Activated T-cell treated with anti-CD3 and anti-CD28 coated beads, Interleukin-2, amount 50 U/mL, for 72 hours (primary cell): Measurements from ENCODE around the gene DLGAP5. TPM values are rescaled to one million over a fixed set of nuclear protein-coding genes. Genes with fewer than 3 reads are reported as not detected.

Source experiments
- ATAC-seq, 2 donors: fragments of 150-1000 bp; cut with Tn5 transposase; replicated peaks in 1 of 2; 2 replicates each; pipeline ENCODE4 v1.10.0; 2021; ENCODE audit warnings: moderate library complexity in 2 of 2, mild to moderate bottlenecking in 1 of 2
- DNase-seq, 2 donors: peaks; one replicate each; pipeline ENCODE4 v3.0.0; 2021 to 2022; ENCODE audit warnings: mixed read lengths in 1 of 2
- H3K27ac Mint-ChIP-seq: one replicate; pipeline ENCODE4 v1.8.0; 2022; ENCODE audit warnings: mild to moderate bottlenecking, moderate library complexity, mixed read lengths
- H3K27me3 Mint-ChIP-seq: one replicate; pipeline ENCODE4 v1.8.0; 2022; ENCODE audit warnings: low read depth, mixed read lengths
- H3K36me3 Mint-ChIP-seq, 2 donors: one replicate each; pipeline ENCODE4 v1.8.0; 2022; ENCODE audit warnings: mixed read lengths in 2 of 2, mild to moderate bottlenecking in 1 of 2; ENCODE audit not compliant: insufficient read depth in 2 of 2
- H3K4me1 Mint-ChIP-seq: one replicate; pipeline ENCODE4 v1.8.0; 2022; ENCODE audit warnings: low read depth, mixed read lengths
- H3K4me3 Mint-ChIP-seq, 2 donors: one replicate each; pipeline ENCODE4 v1.8.0; 2022; ENCODE audit warnings: mild to moderate bottlenecking in 2 of 2, mixed read lengths in 2 of 2, moderate library complexity in 2 of 2
- H3K9me3 Mint-ChIP-seq, 2 donors: one replicate each; pipeline ENCODE4 v1.8.0; 2022; ENCODE audit warnings: mixed read lengths in 2 of 2
- total RNA-seq, 2 donors: library from RNA; stranded (reverse); gene quantifications; one replicate each; pipeline ENCODE4 v1.2.3, GENCODE V29; 2022

Gene DLGAP5, protein sequence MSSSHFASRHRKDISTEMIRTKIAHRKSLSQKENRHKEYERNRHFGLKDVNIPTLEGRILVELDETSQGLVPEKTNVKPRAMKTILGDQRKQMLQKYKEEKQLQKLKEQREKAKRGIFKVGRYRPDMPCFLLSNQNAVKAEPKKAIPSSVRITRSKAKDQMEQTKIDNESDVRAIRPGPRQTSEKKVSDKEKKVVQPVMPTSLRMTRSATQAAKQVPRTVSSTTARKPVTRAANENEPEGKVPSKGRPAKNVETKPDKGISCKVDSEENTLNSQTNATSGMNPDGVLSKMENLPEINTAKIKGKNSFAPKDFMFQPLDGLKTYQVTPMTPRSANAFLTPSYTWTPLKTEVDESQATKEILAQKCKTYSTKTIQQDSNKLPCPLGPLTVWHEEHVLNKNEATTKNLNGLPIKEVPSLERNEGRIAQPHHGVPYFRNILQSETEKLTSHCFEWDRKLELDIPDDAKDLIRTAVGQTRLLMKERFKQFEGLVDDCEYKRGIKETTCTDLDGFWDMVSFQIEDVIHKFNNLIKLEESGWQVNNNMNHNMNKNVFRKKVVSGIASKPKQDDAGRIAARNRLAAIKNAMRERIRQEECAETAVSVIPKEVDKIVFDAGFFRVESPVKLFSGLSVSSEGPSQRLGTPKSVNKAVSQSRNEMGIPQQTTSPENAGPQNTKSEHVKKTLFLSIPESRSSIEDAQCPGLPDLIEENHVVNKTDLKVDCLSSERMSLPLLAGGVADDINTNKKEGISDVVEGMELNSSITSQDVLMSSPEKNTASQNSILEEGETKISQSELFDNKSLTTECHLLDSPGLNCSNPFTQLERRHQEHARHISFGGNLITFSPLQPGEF
- 10 to 100 TPM; 58.2 to 68.2 TPM for total RNA-seq

DNA sequence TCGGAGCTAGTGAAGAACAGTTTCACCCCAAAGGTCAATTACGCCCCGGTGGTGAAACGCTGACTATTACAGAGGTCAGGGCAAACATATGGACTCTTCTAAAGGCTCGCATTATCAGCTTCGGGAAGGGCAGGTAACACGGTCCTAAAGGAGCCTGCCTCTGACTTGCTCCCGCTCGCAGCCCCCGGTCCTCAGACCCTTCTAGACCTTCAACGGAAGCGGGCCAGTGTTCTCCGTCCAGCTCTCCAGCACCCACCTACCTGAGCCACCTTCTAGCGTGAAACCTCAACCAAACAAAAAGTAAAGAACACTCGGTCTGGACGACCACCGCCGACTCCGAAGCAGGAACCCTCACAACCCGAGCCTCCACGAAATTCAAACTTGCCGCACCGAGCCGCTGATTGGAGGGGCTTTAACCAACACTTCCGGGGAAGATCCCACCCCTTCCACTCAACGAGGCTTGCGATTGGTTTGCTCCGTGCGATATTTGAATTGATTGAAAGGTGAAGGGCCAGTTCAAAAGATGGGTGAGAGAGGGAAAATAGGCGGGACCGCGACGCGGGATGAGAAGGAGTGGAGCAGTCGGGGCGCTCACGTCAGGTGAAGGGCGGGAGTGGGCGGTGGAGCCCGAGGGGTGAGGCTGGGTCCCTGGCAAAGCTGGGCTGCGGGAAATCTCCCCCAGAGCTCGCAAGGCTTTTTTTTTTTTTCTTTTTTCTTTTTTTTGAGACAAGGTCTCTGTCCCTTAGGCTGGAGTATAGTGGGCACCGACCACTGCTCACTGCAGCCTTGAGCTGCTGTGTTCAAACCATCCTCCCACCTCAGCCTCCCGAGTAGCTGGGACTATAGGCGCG lies at the start of gene DLGAP5:
Gene DLGAP5 (minus strand): TSS at position 383 of the 851 bp plus-strand sequence. CDS start 2,406 bp downstream, outside the sequence.
- ATAC-seq (peak; percentile 96 to 99), DNase-seq (peak; percentile 90 to 95)
- Mint-ChIP-seq H3K4me3 (peak within 1 kb of the TSS; percentile 95 to 96), H3K4me1 (peaks cover 30% of the 10 kb centered on the region), H3K36me3 (peaks cover 4 to 21% of the 10 kb centered on the region in 2 donors), H3K27ac (peak within 1 kb of the TSS; percentile 82), H3K27me3 (no peaks in the 10 kb centered on the region), H3K9me3 (no peaks in the 10 kb centered on the region)

DNA sequence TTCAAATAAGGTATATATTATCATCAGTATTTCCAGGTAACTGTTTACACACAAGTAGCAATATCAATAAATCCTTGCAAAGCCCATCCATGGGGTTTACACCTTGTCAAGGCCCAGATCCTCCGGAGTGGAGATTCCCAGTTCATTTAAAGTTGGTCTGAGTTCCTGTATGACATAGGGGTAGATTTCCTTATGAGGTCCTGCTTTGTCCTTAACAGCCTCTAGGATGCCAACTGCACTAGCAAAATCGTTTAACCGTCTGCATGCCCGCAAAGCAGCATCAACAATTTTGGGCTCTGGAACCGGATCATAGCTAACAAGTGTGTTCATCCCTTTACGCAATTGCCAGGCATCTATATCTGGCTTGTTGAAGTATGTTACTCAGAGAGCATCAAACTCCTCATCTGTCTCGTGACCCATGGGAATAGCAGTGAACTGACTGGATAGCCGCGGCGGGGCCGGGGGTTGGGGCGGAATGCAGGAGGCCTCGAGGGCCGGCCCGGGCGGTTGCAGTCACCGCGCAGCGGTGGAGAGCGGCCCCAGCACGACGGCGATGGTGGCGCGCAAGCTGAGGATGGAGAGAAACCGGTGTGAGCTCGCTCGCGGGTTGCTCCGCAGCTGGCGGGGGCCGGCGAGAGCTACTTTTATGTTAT lies 49.3 kb upstream of the DLGAP5 start:
- no peak overlapping the region for H3K27ac Mint-ChIP-seq
- DNase-seq (no peak), ATAC-seq (no peak)
- H3K27me3 Mint-ChIP-seq = peaks cover 15% of the 10 kb centered on the region
- no peaks in the 10 kb centered on the region for H3K9me3 Mint-ChIP-seq
- H3K4me3 Mint-ChIP-seq = no peak overlapping the region
- H3K4me1 Mint-ChIP-seq = no peaks in the 10 kb centered on the region
- H3K36me3 Mint-ChIP-seq = no peaks in the 10 kb centered on the region

DNA sequence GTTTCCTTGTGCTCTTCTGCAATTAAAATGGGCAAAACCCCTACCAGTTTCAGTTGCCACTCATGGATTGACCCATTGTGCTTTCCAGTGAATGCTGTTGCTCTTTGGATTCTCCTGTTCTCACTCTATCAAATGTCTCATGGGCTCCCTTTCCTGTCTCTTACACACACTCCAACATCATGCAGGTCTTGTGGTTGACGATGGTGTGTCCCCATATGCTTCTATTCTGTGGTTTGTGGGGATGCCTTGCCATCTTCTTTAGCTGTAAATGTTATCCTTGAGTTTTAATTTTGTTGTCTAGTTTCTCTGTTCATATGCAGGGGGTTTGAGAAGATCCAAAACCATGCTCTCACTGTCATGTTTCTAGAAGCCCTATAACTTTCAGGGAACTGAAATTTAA lies 47.9 kb upstream of the DLGAP5 start:
- no peak overlapping the region for H3K27ac Mint-ChIP-seq
- H3K36me3 Mint-ChIP-seq = no peaks in the 10 kb centered on the region
- peaks cover 22% of the 10 kb centered on the region for H3K27me3 Mint-ChIP-seq
- H3K9me3 Mint-ChIP-seq = no peaks in the 10 kb centered on the region
- no peak overlapping the region for H3K4me3 Mint-ChIP-seq
- DNase-seq = no peak
- ATAC-seq = no peak
- H3K4me1 Mint-ChIP-seq = no peaks in the 10 kb centered on the region

DNA sequence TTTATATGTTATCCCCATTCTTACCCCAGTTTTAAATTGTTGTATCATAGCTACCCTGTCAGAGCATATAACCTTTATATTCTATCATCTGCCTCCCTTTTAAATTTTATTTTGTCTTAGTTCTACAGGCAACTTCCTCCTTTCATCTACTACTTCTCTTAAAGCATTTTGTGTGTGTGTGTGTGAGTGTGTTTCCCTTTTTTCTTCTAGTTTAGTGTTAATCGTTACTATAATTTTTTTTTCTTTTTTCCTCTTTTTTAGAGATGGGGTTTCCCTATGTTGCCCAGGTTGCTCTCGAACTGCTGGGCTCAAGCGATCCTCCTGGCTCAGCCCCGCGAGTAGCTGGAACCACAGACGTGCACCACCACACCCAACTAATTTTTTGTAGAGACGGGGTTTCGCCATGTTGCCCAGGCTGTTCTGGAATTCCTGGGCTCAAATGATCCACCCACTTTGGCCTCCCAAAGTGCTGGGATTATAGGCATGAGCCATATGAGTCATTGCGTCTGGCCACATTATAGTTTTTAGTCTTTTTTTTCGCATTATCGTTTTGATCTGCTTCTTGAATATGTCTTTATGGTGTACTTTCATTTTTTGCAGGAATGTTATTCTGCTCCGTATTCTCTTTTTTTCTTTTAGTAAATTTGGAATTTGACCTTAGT lies 46.8 kb upstream of the DLGAP5 start:
- Mint-ChIP-seq H3K9me3 (no peaks in the 10 kb centered on the region), H3K4me3 (no peak overlapping the region), H3K27ac (no peak overlapping the region), H3K36me3 (no peaks in the 10 kb centered on the region), H3K27me3 (peaks cover 22% of the 10 kb centered on the region), H3K4me1 (no peaks in the 10 kb centered on the region)
- ATAC-seq = no peak
- no peak for DNase-seq

DNA sequence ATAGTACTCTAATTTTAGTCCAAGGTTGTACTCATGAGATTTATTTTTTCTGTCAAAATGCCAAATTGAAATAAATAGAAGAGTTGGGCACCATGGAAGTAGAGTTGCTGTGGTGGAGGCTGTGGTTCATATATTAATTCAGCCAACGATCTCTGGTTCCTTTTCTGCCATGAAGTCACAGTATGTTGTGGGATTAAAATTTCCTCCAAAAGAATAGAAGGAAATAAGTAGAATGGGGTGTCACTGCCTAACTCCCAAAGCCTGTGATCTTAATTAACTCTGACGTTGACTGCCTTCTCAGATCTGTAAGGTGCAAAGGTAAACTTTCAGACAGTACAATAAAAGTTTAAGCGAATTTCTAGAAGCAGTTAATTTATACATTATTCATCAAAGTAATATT lies 42.2 kb upstream of the DLGAP5 start:
- no peak overlapping the region for H3K4me3 Mint-ChIP-seq
- DNase-seq = no peak
- no peaks in the 10 kb centered on the region for H3K36me3 Mint-ChIP-seq
- no peak for ATAC-seq
- H3K27me3 Mint-ChIP-seq = peaks cover 22% of the 10 kb centered on the region
- H3K4me1 Mint-ChIP-seq = no peaks in the 10 kb centered on the region
- no peak overlapping the region for H3K27ac Mint-ChIP-seq
- H3K9me3 Mint-ChIP-seq = no peaks in the 10 kb centered on the region

DNA sequence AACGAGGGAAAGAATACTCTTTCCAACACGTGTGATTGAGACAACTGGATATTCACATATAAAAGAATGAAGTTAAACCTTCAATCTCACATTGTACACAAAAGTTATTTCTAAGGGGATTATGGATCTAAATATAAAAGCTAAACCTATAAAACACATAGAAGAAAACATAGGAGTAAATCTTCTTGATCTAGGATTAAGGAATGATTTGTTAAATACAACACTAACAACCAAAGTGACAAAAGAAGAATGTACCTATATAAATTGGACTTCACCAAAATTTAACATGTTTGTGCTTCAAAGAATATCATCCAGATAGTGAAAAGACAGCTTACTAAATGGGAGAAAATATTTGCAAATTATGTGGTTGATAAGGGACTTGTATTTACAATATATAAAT lies 36.9 kb upstream of the DLGAP5 start:
- Mint-ChIP-seq H3K27me3 (peaks cover 15% of the 10 kb centered on the region), H3K9me3 (peaks cover 2 to 4% of the 10 kb centered on the region in 2 donors), H3K4me3 (no peak overlapping the region), H3K27ac (no peak overlapping the region), H3K4me1 (no peaks in the 10 kb centered on the region), H3K36me3 (peaks cover 0 to 7% of the 10 kb centered on the region in 2 donors)
- ATAC-seq (no peak), DNase-seq (no peak)

DNA sequence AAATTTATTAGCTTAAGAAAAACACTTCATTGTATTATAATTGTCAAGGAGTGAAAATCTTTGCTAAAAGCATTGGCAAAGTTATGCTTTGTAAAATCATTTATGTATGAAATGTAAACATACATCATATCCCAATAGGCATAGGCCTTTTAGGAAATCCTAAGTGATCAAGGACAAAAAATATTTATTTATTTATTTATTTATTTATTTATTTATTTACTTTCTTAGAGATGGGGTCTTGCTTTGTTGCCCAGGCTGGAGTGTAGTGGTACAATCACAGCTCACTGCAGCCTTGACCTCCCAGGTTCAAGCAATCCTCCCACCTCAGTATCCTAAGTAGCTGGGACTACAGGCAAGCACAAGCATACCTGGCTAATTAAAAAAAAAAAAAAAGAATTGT lies 32.0 kb upstream of the DLGAP5 start:
- H3K9me3 Mint-ChIP-seq = peaks cover 2 to 4% of the 10 kb centered on the region in 2 donors
- DNase-seq = no peak
- no peak for ATAC-seq
- peaks cover 10% of the 10 kb centered on the region for H3K4me1 Mint-ChIP-seq
- no peak overlapping the region for H3K27ac Mint-ChIP-seq
- no peak overlapping the region for H3K4me3 Mint-ChIP-seq
- H3K27me3 Mint-ChIP-seq = peaks cover 9% of the 10 kb centered on the region
- peaks cover 0 to 7% of the 10 kb centered on the region in 2 donors for H3K36me3 Mint-ChIP-seq

DNA sequence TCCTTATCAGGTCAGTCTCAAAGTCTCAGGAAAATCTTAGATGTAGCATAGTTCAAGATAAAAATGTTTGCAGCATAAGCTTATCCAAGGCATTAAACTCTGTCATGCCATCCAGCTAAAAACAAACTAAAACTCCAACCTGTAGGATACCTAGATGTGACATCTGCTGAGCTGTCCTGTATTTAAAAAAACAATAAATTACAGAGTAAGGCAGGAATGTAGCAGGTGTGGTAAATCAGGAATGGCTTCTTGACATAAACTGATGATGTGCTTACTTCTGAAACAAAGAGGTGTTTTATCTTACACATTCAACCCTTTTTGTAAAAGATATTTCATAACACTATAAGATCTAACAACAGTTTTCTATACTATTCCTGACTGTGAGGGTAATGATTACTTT lies 30.6 kb upstream of the DLGAP5 start:
- H3K27me3 Mint-ChIP-seq = peaks cover 9% of the 10 kb centered on the region
- peaks cover 0 to 7% of the 10 kb centered on the region in 2 donors for H3K36me3 Mint-ChIP-seq
- H3K4me1 Mint-ChIP-seq = peaks cover 10% of the 10 kb centered on the region
- peaks cover 0 to 3% of the 10 kb centered on the region in 2 donors for H3K9me3 Mint-ChIP-seq
- no peak overlapping the region for H3K27ac Mint-ChIP-seq
- DNase-seq (no peak), ATAC-seq (no peak)
- H3K4me3 Mint-ChIP-seq = no peak overlapping the region

DNA sequence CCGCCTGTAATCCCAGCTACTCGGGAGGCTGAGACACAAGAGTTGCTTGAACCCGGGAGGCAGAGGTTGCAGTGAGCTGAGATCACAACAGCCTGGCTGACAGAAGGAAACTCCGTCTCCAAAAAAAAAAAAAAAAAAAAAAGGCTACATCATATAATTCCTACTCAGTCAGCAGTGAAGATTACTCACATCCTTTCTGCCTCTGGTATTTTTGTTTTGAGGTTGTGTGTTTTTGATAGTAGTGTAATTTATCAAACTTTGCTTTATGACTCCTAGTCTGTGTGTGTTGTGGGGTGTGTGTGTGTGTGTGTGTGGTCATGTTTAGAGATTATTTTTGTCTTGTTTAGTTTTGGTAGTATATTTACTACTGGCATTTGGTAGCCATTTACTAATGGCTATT lies 29.8 kb upstream of the DLGAP5 start:
- no peak overlapping the region for H3K4me3 Mint-ChIP-seq
- H3K9me3 Mint-ChIP-seq = peaks cover 0 to 3% of the 10 kb centered on the region in 2 donors
- H3K4me1 Mint-ChIP-seq = peaks cover 10% of the 10 kb centered on the region
- no peak overlapping the region for H3K27ac Mint-ChIP-seq
- ATAC-seq = peak; percentile 65 to 95
- DNase-seq = no peak
- H3K36me3 Mint-ChIP-seq = no peaks in the 10 kb centered on the region
- peaks cover 9% of the 10 kb centered on the region for H3K27me3 Mint-ChIP-seq

DNA sequence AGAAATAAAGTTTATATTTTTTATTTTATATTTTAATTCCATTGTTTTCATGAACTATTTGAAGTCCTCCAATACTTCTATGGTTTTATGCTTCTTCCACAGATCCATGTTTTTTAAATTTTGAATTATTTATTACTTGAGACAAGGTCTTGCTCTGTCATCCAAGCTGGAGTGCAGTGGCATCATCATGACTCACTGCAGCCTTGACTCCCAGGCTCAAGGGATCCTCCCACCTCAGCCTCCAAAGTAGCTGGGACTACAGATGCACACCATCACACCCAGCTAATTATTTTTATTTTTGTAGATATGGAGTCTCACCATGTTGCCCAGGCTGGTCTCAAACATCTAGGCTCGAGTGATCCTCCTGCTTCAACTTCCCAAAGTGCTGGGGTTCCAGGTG lies 28.8 kb upstream of the DLGAP5 start:
- Mint-ChIP-seq H3K9me3 (no peaks in the 10 kb centered on the region), H3K4me1 (peaks cover 10% of the 10 kb centered on the region), H3K36me3 (no peaks in the 10 kb centered on the region), H3K4me3 (no peak overlapping the region), H3K27ac (no peak overlapping the region), H3K27me3 (peaks cover 9% of the 10 kb centered on the region)
- no peak for ATAC-seq
- DNase-seq = no peak

DNA sequence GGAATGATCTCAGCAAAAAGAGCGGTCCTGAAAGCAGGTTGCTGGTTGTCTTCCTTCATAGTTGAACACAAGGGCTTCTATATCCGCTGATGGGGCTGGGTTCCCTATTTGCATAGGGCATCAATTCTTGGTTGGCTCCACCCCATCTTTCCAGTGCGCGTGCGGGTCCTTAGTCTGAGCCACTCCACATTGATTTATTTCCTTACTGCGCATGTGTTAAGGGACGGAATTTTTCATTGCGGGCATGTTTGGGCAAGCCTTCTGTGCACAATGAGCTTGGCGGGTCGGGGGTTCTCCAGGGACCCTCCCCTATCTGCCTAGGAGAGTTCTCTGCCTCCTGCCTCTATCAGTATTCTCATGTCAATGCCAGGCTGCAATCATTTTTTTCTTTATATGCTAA lies 21.2 kb upstream of the DLGAP5 start:
- H3K4me1 Mint-ChIP-seq = peaks cover 6% of the 10 kb centered on the region
- no peaks in the 10 kb centered on the region for H3K9me3 Mint-ChIP-seq
- H3K27me3 Mint-ChIP-seq = no peaks in the 10 kb centered on the region
- no peaks in the 10 kb centered on the region for H3K36me3 Mint-ChIP-seq
- ATAC-seq = peak in 1 of 2 donors; percentile 17
- no peak overlapping the region for H3K27ac Mint-ChIP-seq
- no peak for DNase-seq
- H3K4me3 Mint-ChIP-seq = no peak overlapping the region

DNA sequence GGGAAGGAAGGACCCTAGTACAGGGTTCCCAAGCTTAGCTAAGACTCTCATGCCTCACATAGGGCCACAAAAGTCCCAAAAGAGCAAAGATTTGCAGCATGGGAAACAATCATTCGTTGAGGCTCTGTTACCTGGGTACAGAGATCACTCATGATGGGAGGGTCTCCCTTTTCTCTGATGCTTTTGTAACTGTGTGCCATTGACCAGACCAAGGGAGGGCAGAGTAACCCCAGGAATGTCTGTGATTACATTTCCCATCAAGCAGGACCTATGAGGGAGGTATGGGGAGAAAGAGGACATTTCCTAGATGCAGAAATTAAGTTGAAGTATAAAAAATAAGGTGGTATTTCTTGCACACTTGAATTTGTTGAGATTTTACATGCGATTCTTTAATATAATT lies 16.4 kb upstream of the DLGAP5 start:
- H3K36me3 Mint-ChIP-seq = no peaks in the 10 kb centered on the region
- no peak overlapping the region for H3K4me3 Mint-ChIP-seq
- ATAC-seq = no peak
- H3K9me3 Mint-ChIP-seq = no peaks in the 10 kb centered on the region
- H3K27ac Mint-ChIP-seq = no peak overlapping the region
- no peaks in the 10 kb centered on the region for H3K27me3 Mint-ChIP-seq
- H3K4me1 Mint-ChIP-seq = peaks cover under 1% of the 10 kb centered on the region
- DNase-seq = no peak
